GM23338 (cell line): ENCODE results near the gene TNC. TPM values are rescaled to one million over a fixed set of nuclear protein-coding genes. Genes with fewer than 3 reads are reported as not detected.

Source experiments
- ATAC-seq: fragments of 200-7000 bp; cut with Tn5 transposase; 3 replicates; pipeline ENCODE4 v1.9.1; 2020
- DNase-seq: peaks from one replicate; pipeline ENCODE4 v3.0.0-alpha.2; 2015; ENCODE audit warnings: low spot score
- H2AFZ ChIP-seq: fragments of 200-600 bp; sonication (generic); 2 replicates; pipeline ENCODE4 v1.8.0; 2016; ENCODE audit warnings: antibody characterized with exemption, mild to moderate bottlenecking, moderate library complexity
- H3F3A ChIP-seq: fragments of 200-600 bp; sonication (generic); replicated peaks from 2 replicates; pipeline ENCODE4 v1.8.0; 2017; ENCODE audit warnings: antibody characterized with exemption, mixed run types, low read depth
- H3K27ac ChIP-seq: fragments of 200-600 bp; sonication (generic); 2 replicates; pipeline ENCODE4 v1.6.1; 2016; ENCODE audit warnings: low read depth
- H3K27me3 ChIP-seq: fragments of 200-600 bp; sonication (generic); 2 replicates; pipeline ENCODE4 v1.8.0; 2016; ENCODE audit warnings: mild to moderate bottlenecking, mixed run types, moderate library complexity; ENCODE audit not compliant: insufficient read depth
- H3K36me3 ChIP-seq: fragments of 200-600 bp; sonication (generic); 2 replicates; pipeline ENCODE4 v1.8.0; 2016; ENCODE audit warnings: mild to moderate bottlenecking; ENCODE audit not compliant: insufficient read depth
- H3K4me1 ChIP-seq: fragments of 200-600 bp; sonication (generic); 2 replicates; pipeline ENCODE4 v1.8.0; 2016; ENCODE audit warnings: mild to moderate bottlenecking, moderate library complexity; ENCODE audit not compliant: insufficient read depth
- H3K4me2 ChIP-seq: fragments of 200-600 bp; sonication (generic); 2 replicates; pipeline ENCODE4 v1.7.1; 2017; ENCODE audit warnings: mixed run types
- H3K4me3 ChIP-seq: fragments of 200-600 bp; sonication (generic); 2 replicates; pipeline ENCODE4 v1.6.1; 2016; ENCODE audit warnings: mixed run types
- H3K79me2 ChIP-seq: fragments of 200-600 bp; sonication (generic); replicated peaks from 2 replicates; pipeline ENCODE4 v1.8.0; 2017; ENCODE audit warnings: mild to moderate bottlenecking; ENCODE audit not compliant: insufficient read depth
- H3K9me2 ChIP-seq: fragments of 200-600 bp; sonication (generic); 2 replicates; pipeline ENCODE4 v1.8.0; 2017; ENCODE audit not compliant: insufficient read depth
- H4K20me1 ChIP-seq: fragments of 200-600 bp; sonication (generic); replicated peaks from 2 replicates; pipeline ENCODE4 v1.8.0; 2017; ENCODE audit warnings: mild to moderate bottlenecking; ENCODE audit not compliant: insufficient read depth
- H3K27ac Mint-ChIP-seq: 2 replicates; pipeline ENCODE4 v1.8.0; 2020; ENCODE audit warnings: inconsistent platforms, mild to moderate bottlenecking, moderate library complexity, mixed read lengths
- H3K27me3 Mint-ChIP-seq: 3 replicates; pipeline ENCODE4 v1.8.0; 2022; ENCODE audit warnings: low read depth, mild to moderate bottlenecking, moderate library complexity, mixed read lengths, inconsistent platforms; ENCODE audit not compliant: insufficient read depth, poor library complexity
- H3K36me3 Mint-ChIP-seq: 3 replicates; pipeline ENCODE4 v1.8.0; 2021; ENCODE audit warnings: low read depth, mild to moderate bottlenecking, inconsistent platforms, moderate library complexity, mixed read lengths
- H3K4me1 Mint-ChIP-seq: 3 replicates; pipeline ENCODE4 v1.8.0; 2020; ENCODE audit warnings: mild to moderate bottlenecking, inconsistent platforms, mixed read lengths
- H3K4me3 Mint-ChIP-seq: 3 replicates; pipeline ENCODE4 v1.8.0; 2021; ENCODE audit warnings: moderate library complexity, mild to moderate bottlenecking, inconsistent platforms, mixed read lengths
- H3K9me3 Mint-ChIP-seq: 3 replicates; pipeline ENCODE4 v1.8.0; 2020; ENCODE audit warnings: moderate library complexity, mild to moderate bottlenecking, inconsistent platforms, mixed read lengths
- CREB1 ChIP-seq: fragments of 250-450 bp; sonication (Bioruptor Pico); IDR thresholded peaks from 2 replicates; pipeline ENCODE4 v1.5.0; 2020; ENCODE audit warnings: low read depth, mild to moderate bottlenecking, moderate library complexity
- CTCF ChIP-seq, 2 experiments: fragments of 200-600 bp in 1 of 2; sonication (generic) in 1 of 2; conservative IDR thresholded peaks; 2 replicates each; pipeline versions ENCODE4 v1.5.1 to v1.6.1; 2016 to 2017; ENCODE audit warnings: antibody characterized with exemption in 2 of 2, low read depth in 2 of 2, mild to moderate bottlenecking in 2 of 2, moderate library complexity in 1 of 2
- EZH2 ChIP-seq: fragments of 200-600 bp; sonication (generic); IDR thresholded peaks from one replicate; pipeline ENCODE4 v1.8.0; 2017; ENCODE audit warnings: antibody characterized with exemption, mild to moderate bottlenecking, low read depth; ENCODE audit not compliant: unreplicated experiment
- EZH2phosphoT487 ChIP-seq: fragments of 200-600 bp; sonication (generic); IDR thresholded peaks from one replicate; pipeline ENCODE4 v1.8.1; 2018; ENCODE audit warnings: antibody characterized with exemption; ENCODE audit not compliant: unreplicated experiment
- JUNB ChIP-seq: IDR thresholded peaks from one replicate; pipeline ENCODE4 v1.6.1; 2016; ENCODE audit warnings: antibody characterized with exemption; ENCODE audit not compliant: unreplicated experiment
- NANOG ChIP-seq: IDR thresholded peaks from 2 replicates; pipeline ENCODE4 v1.6.1; 2016; ENCODE audit warnings: antibody characterized with exemption, borderline replicate concordance
- POLR2AphosphoS5 ChIP-seq: IDR thresholded peaks from 2 replicates; pipeline ENCODE4 v1.6.1; 2016; ENCODE audit warnings: antibody characterized with exemption, low read depth
- REST ChIP-seq: IDR thresholded peaks from one replicate; pipeline ENCODE4 v1.6.1; 2018; ENCODE audit warnings: antibody characterized with exemption; ENCODE audit not compliant: unreplicated experiment
- STAT1 ChIP-seq: IDR thresholded peaks from one replicate; pipeline ENCODE4 v1.6.1; 2016; ENCODE audit warnings: antibody characterized with exemption; ENCODE audit not compliant: unreplicated experiment
- ZNF331 ChIP-seq: fragments of 250-450 bp; sonication (Bioruptor Pico); IDR thresholded peaks from 2 replicates; pipeline ENCODE4 v1.5.0; 2020; ENCODE audit warnings: low read depth, mild to moderate bottlenecking, moderate library complexity
- ZNF462 ChIP-seq: fragments of 250-450 bp; sonication (Bioruptor Pico); IDR thresholded peaks from 2 replicates; pipeline ENCODE4 v1.5.0; 2020; ENCODE audit warnings: mild to moderate bottlenecking, moderate library complexity
- polyA plus RNA-seq: library from polyadenylated mRNA; unstranded; fragments of >200 nt; fragmentation: Nextera tagmentation; extraction: Ambion mirVana; gene quantifications from 2 replicates; pipeline ENCODE4 v1.2.1, GENCODE V29; 2016
- total RNA-seq: library from RNA; depleted of rRNA; stranded (reverse); fragments of >200 nt; shearing (Covaris generic); gene quantifications from 2 replicates; pipeline ENCODE4 v1.2.3, GENCODE V29; 2014

TNC gene
- total and polyA plus RNA-seq, 2 experiments from 2014 or later: 0.89 to 2.7 TPM

- no peak overlapping the region for H3K4me3 Mint-ChIP-seq
- no peaks in the 10 kb centered on the region for H3K9me3 Mint-ChIP-seq
- H3K27ac Mint-ChIP-seq: no peak overlapping the region
- Histone ChIP-seq H3K4me1 (no peaks in the 10 kb centered on the region), H3K4me2 (no peak overlapping the region), H3F3A (no peaks in the 10 kb centered on the region), H3K27me3 (no peaks in the 10 kb centered on the region), H3K27ac (no peak overlapping the region), H3K36me3 (no peaks in the 10 kb centered on the region), H4K20me1 (no peaks in the 10 kb centered on the region), H3K9me2 (no peaks in the 10 kb centered on the region; the same call in 1 of the 2 replicates), H3K79me2 (no peaks in the 10 kb centered on the region), H3K4me3 (no peak overlapping the region), H2AFZ (no peak overlapping the region)
- no peak for DNase-seq
- H3K4me1 Mint-ChIP-seq: no peaks in the 10 kb centered on the region
- H3K36me3 Mint-ChIP-seq: no peaks in the 10 kb centered on the region
- no peaks in the 10 kb centered on the region for H3K27me3 Mint-ChIP-seq
- no peak for TF ChIP-seq CREB1 (CRISPR knock-in tag)
- TF ChIP-seq EZH2phosphoT487: no peak
- TF ChIP-seq POLR2AphosphoS5: no peak
- no peak for ATAC-seq
Observed at GRCh38 chr9:115142090-115142489, 24.1 kb upstream of the TNC start.

- Histone ChIP-seq H3K79me2 (no peaks in the 10 kb centered on the region), H3F3A (no peaks in the 10 kb centered on the region), H3K4me2 (no peak overlapping the region), H3K4me1 (peaks cover under 1% of the 10 kb centered on the region; the same call in 1 of the 2 replicates), H2AFZ (no peak overlapping the region), H3K9me2 (no peaks in the 10 kb centered on the region; the same call in 1 of the 2 replicates), H3K27me3 (no peaks in the 10 kb centered on the region), H3K4me3 (no peak overlapping the region), H4K20me1 (no peaks in the 10 kb centered on the region), H3K36me3 (no peaks in the 10 kb centered on the region), H3K27ac (no peak overlapping the region)
- Mint-ChIP-seq H3K27me3 (no peaks in the 10 kb centered on the region), H3K36me3 (no peaks in the 10 kb centered on the region), H3K27ac (no peak overlapping the region), H3K4me3 (no peak overlapping the region), H3K4me1 (no peaks in the 10 kb centered on the region), H3K9me3 (no peaks in the 10 kb centered on the region)
- ATAC-seq: no peak
- DNase-seq: no peak
- no peak for TF ChIP-seq CTCF (conservative IDR thresholded peaks at IDR 0.05; ENCODE audit: low read depth in 2 of 2)
- no peak for TF ChIP-seq CREB1 (CRISPR knock-in tag)
- no peak for TF ChIP-seq EZH2
- no peak for TF ChIP-seq ZNF331 (CRISPR knock-in tag)
- no peak for TF ChIP-seq NANOG
- TF ChIP-seq REST: no peak
- TF ChIP-seq STAT1: no peak
- TF ChIP-seq EZH2phosphoT487: no peak
- TF ChIP-seq ZNF462 (CRISPR knock-in tag): no peak
- no peak for TF ChIP-seq POLR2AphosphoS5
- no peak for TF ChIP-seq JUNB
Observed at GRCh38 chr9:115141612-115142011, 23.7 kb upstream of the TNC start.
